Upper lobe of left lung (tissue), 6 donors: ENCODE data around the gene MR1. TPM values are rescaled to one million over a fixed set of nuclear protein-coding genes. Genes with fewer than 3 reads are reported as not detected.

Experiments used
- ATAC-seq, 2 donors: fragments of 200-7000 bp; cut with Tn5 transposase; one replicate each; pipeline ENCODE4 v1.9.1; 2022; ENCODE audit warnings: mild to moderate bottlenecking in 2 of 2, moderate library complexity in 2 of 2; ENCODE audit not compliant: low FRiP score in 2 of 2
- DNase-seq, 2 donors: peaks; one replicate each; pipeline ENCODE4 v3.0.0-alpha.2; 2019 to 2020
- H3K27ac ChIP-seq, 4 donors: fragments of 200-600 bp; sonication (generic); one replicate each; pipeline ENCODE4 v1.5.1; 2016 to 2019
- H3K27me3 ChIP-seq, 4 donors: fragments of 200-600 bp; sonication (generic); one replicate each; pipeline ENCODE4 v1.5.1; 2017 to 2019
- H3K36me3 ChIP-seq, 4 donors: fragments of 200-600 bp; sonication (generic); one replicate each; pipeline ENCODE4 v1.5.1; 2016 to 2019
- H3K4me1 ChIP-seq, 4 donors: fragments of 200-600 bp; sonication (generic); one replicate each; pipeline ENCODE4 v1.5.1; 2018 to 2019
- H3K4me3 ChIP-seq, 4 donors: fragments of 200-600 bp; sonication (generic); one replicate each; pipeline ENCODE4 v1.5.1; 2017 to 2019; ENCODE audit warnings: mild to moderate bottlenecking in 2 of 4, moderate library complexity in 1 of 4
- H3K9me3 ChIP-seq, 4 donors: fragments of 200-600 bp; sonication (generic); one replicate each; pipeline ENCODE4 v1.5.1; 2018 to 2019
- CTCF ChIP-seq, 6 experiments: fragments of 450-650 bp in 4 of 6; fragments of 200-600 bp in 2 of 6; sonication (generic) in 2 of 6; IDR thresholded peaks; one replicate each; pipeline ENCODE4 v1.5.1; 2016 to 2019; ENCODE audit warnings: antibody characterized with exemption in 6 of 6
- EP300 ChIP-seq, 4 donors: sonication (generic); formaldehyde crosslinking; IDR thresholded peaks; one replicate each; pipeline ENCODE4 v1.5.1; 2017; ENCODE audit warnings: antibody characterized with exemption in 4 of 4, control low read depth in 2 of 4
- POLR2A ChIP-seq, 4 donors: fragments of 450-650 bp; IDR thresholded peaks; one replicate each; pipeline ENCODE4 v1.5.1; 2016 to 2017; ENCODE audit warnings: antibody characterized with exemption in 4 of 4, mild to moderate bottlenecking in 2 of 4
- POLR2AphosphoS5 ChIP-seq, 2 donors: sonication (generic); formaldehyde crosslinking; IDR thresholded peaks; one replicate each; pipeline ENCODE4 v1.5.1; 2017; ENCODE audit warnings: antibody characterized with exemption in 2 of 2
- WGBS, 2 donors: methylation state at CpG; one replicate each; pipeline ENCODE4 v1.1.5; 2017 to 2018; 5-methylcytosine and 5-hydroxymethylcytosine counted together
- total RNA-seq, 6 donors: library from RNA; depleted of rRNA in 4 of 6; stranded (reverse); fragments of >200 nt in 4 of 6; gene quantifications; one replicate each; pipeline versions ENCODE4 v1.1.0 to v1.2.1, GENCODE V29; 2016 to 2021
- donor health status: DM: no; HTN: no; CAD: no; lungs with moderate emphysema.
- donor health status: DM: no; HTN: yes; CAD: no; lungs with severe emphysema.

Gene MR1
- total RNA-seq, 6 donors from 2014 or later = 22.0 to 54.0 (median 26.9) TPM

- no peak for ATAC-seq
- H3K27ac ChIP-seq = peak overlapping the region in 2 of 4 donors; percentile 50 to 59
- peaks cover 40 to 69% (median 56%) of the 10 kb centered on the region in 4 donors for H3K4me1 ChIP-seq
These were observed 21.5 kb upstream of the MR1 start for GRCh38 chr1:181012203-181012745.

GRCh38 chr1:181013144-181013543, 20.6 kb upstream of the MR1 start:
- Histone ChIP-seq H3K27ac (peak overlapping the region in 2 of 4 donors; percentile 62), H3K4me3 (no peak overlapping the region), H3K4me1 (peaks cover 40 to 69% (median 56%) of the 10 kb centered on the region in 4 donors), H3K9me3 (no peaks in the 10 kb centered on the region), H3K36me3 (peaks cover 0 to 6% (median 0%) of the 10 kb centered on the region in 4 donors), H3K27me3 (no peaks in the 10 kb centered on the region)
- 56 to 67% methylated on average over 5 of the region's 5 CpGs for WGBS, 2 donors
- DNase-seq = peak in 1 of 2 donors; percentile 67
- ATAC-seq = peak in 1 of 2 donors; percentile 49
- no peak for TF ChIP-seq POLR2A (IDR thresholded peaks at IDR 0.05)
- TF ChIP-seq POLR2AphosphoS5 (IDR thresholded peaks at IDR 0.05) = peak; percentile 55 to 57
- no peak for TF ChIP-seq CTCF (IDR thresholded peaks at IDR 0.05)
- peak in 1 of 4 donors; percentile 36 for TF ChIP-seq EP300 (IDR thresholded peaks at IDR 0.05)

More at GRCh38 chr1:181012203-181012745, 21.5 kb upstream of the MR1 start:
- Histone ChIP-seq H3K9me3 (no peaks in the 10 kb centered on the region), H3K4me3 (no peak overlapping the region), H3K27me3 (no peaks in the 10 kb centered on the region), H3K36me3 (no peaks in the 10 kb centered on the region)
- DNase-seq = no peak
- WGBS, 2 donors = 91 to 98% methylated on average over 4 of the region's 4 CpGs
- no peak for TF ChIP-seq CTCF (IDR thresholded peaks at IDR 0.05)
- no peak for TF ChIP-seq EP300 (IDR thresholded peaks at IDR 0.05)
- TF ChIP-seq POLR2A (IDR thresholded peaks at IDR 0.05) = no peak
- no peak for TF ChIP-seq POLR2AphosphoS5 (IDR thresholded peaks at IDR 0.05)

- peaks cover 0 to 6% (median 0%) of the 10 kb centered on the region in 4 donors for H3K36me3 ChIP-seq
- no peaks in the 10 kb centered on the region for H3K9me3 ChIP-seq
- H3K4me3 ChIP-seq = no peak overlapping the region
- H3K27me3 ChIP-seq = no peaks in the 10 kb centered on the region
- H3K27ac ChIP-seq = peak overlapping the region in 3 of 4 donors; percentile 50 to 62 (median 62)
- H3K4me1 ChIP-seq = peaks cover 47 to 79% (median 62%) of the 10 kb centered on the region in 4 donors
- whole genome bisulfite sequencing, 2 donors = 54 to 65% methylated on average over 2 of the region's 2 CpGs
- no peak for DNase-seq
- no peak for TF ChIP-seq EP300 (IDR thresholded peaks at IDR 0.05)
- TF ChIP-seq POLR2A (IDR thresholded peaks at IDR 0.05) = no peak
- TF ChIP-seq POLR2AphosphoS5 (IDR thresholded peaks at IDR 0.05) = no peak
- TF ChIP-seq CTCF (IDR thresholded peaks at IDR 0.05) = no peak
- no peak for ATAC-seq
These were observed 19.1 kb upstream of the MR1 start for GRCh38 chr1:181014477-181015250.

GRCh38 chr1:181015251-181015615, 18.6 kb upstream of the MR1 start:
- DNase-seq = no peak
- H3K27me3 ChIP-seq = no peaks in the 10 kb centered on the region
- peaks cover 46 to 79% (median 61%) of the 10 kb centered on the region in 4 donors for H3K4me1 ChIP-seq
- no peaks in the 10 kb centered on the region for H3K9me3 ChIP-seq
- H3K36me3 ChIP-seq = peaks cover 0 to 6% (median 0%) of the 10 kb centered on the region in 4 donors
- no peak for TF ChIP-seq POLR2A (IDR thresholded peaks at IDR 0.05)
- TF ChIP-seq EP300 (IDR thresholded peaks at IDR 0.05) = no peak
- TF ChIP-seq CTCF (IDR thresholded peaks at IDR 0.05) = no peak
- no peak for TF ChIP-seq POLR2AphosphoS5 (IDR thresholded peaks at IDR 0.05)
- no peak overlapping the region for H3K4me3 ChIP-seq
- H3K27ac ChIP-seq = peak overlapping the region; percentile 24 to 69 (median 56)
- peak in 1 of 2 donors; percentile 61 for ATAC-seq
